GM10266 (cell line): ENCODE data around the gene AQP12B.
"Not testable (repeated sequence)": the region's sequence is repeated elsewhere in the genome, so short reads cannot be mapped to it uniquely, and the experiment has no call there.

Experiments used
- DNase-seq: peaks from one replicate; pipeline ENCODE4 v3.0.0; 2012; ENCODE audit errors: extremely low spot score
- CTCF ChIP-seq: IDR thresholded peaks from 2 replicates; pipeline ENCODE4 v1.5.1; 2012; ENCODE audit warnings: mild to moderate bottlenecking, low read depth; ENCODE audit not compliant: control insufficient read depth, insufficient read depth; ENCODE audit errors: missing control alignments

AQP12B gene

DNA sequence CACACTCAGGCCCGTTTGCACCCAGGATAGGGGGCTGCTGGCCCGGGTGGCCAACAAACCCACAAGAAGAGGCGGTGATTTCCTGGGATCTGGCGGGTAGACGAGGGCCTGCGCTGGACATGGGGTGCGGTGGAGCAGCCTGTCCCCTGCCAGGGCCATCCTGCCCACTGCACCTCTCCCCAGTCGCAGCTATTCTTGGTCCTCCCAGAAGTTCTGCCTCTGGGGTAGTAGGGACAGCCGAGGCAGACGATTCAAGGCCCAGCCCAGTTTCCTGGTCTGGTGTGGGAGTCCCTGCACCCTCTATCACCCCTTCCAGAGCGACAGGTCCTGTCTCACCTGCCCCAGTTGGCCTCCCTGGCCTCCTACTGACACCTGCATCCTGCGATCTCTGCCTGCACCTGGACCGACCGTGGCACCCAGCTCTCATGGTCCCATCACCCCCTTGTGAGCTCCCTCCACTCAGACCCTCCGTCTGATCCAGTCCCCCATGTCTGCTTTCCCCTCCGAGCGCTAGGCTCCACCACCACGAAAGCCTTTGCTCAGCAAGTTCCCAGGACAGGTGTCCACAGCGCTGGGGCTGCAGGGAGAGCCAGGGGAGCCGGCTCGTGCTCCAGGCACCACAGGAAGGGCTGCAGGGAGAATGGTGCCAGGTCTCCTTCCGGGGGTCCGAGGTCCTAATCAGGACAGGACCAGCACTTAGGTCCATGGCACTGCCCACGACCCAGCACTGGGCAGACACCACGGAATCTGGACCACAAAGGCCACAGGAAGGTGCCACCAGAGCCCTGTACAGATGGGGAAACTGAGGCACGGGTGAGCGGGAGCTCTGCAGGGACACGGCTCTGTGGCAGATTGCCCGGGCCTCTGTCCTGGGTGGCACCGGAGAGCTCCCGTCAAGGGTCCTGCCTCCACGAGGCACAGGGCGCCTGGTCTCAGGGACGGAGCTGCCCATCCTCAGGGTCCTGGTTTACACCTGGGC, 10.2 kb upstream of the AQP12B start:
- not testable (repeated sequence) for DNase-seq

DNA sequence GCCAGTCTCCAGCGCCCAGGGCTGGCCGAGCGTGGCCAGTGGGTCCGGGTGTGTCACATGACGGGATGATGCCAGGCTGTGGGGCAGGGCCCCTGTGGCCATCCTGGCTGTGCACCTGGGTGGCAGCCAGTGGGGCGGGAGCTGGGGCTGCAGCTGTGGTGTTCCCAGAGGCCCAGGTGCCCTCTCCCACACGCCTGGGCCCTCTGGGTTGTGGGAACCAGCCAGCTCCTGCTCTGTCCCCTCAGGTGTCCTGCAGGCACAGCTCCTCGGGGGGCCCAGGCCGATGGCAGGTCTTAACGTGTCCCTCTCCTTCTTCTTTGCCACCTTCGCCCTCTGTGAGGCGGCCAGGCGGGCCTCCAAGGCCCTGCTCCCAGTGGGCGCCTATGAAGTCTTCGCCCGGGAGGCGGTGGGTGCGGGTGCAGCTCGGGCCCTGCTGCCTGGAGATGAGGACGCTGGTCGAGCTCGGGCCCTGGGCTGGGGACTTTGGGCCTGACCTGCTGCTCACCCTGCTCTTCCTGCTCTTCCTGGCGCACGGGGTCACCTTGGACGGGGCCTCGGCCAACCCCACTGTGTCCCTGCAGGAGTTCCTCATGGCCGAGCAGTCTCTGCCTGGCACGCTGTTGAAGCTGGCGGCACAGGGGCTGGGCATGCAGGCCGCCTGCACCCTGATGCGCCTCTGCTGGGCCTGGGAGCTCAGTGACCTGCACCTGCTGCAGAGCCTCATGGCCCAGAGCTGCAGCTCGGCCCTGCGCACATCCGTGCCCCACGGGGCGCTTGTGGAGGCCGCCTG, 9.1 kb upstream of the AQP12B start, which contains the start of gene AQP12A:
TSS of gene AQP12A (plus strand) at position 236 of the 790 bp plus-strand sequence. CDS start at position 284, 48 bp downstream.
- not testable (repeated sequence) for DNase-seq

- not testable (repeated sequence) for DNase-seq
Measured at GRCh38 chr2:240691075-240691427, 8.4 kb upstream of the AQP12B start.

DNA sequence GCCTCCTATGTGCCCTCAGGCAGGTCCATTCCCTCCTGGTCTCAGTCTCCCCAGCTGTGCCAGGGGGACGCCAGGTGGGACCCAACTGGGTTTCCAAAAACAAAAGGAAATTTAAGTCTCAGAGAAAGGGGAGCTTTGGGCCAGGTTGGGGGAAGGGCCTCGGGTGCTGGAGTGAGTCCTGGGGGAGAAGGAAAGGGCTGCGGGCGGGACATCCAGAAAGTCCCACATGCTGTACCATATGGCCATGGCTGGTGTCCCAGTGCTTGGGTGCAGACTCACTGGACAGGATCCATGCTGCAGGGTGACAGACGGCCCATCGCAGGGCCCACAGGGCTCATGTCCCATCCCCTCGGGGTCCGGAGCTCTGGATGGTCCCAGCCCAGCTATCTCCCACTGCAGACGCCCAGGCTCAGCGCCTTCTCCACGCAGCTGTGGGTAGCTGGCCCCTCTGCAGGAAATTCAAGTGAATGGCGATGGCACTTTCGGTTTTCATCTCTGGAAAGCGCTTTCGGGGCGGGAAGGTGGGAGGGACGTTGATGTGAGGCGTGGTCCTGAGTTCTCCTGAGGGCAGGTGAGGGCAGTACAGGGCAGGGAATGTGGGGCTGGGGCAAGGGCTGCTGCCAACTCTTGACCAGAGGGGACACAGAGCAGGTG, 7.9 kb upstream of the AQP12B start:
- not testable (repeated sequence) for DNase-seq

DNA sequence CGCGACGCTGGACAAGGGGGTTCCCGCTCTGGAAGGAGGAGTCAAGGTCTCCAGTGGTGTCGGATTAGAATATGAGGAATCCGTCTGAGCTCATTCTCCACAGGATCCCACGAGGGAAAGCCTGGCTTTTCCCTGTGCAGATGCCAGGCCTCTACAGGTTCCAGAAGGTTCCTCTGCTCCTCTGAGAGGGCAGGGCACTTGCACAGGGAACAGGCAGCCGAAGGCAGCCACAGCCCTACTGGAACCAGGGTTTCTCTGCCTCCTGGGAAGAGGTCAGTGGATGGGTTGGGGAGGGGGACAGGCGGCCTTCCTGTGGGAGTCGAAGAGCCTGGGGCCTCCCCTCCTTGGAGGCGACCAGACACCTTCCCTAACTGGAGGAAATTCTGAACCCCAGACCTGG, 7.3 kb upstream of the AQP12B start:
- no peak for TF ChIP-seq CTCF
- DNase-seq: no peak

DNA sequence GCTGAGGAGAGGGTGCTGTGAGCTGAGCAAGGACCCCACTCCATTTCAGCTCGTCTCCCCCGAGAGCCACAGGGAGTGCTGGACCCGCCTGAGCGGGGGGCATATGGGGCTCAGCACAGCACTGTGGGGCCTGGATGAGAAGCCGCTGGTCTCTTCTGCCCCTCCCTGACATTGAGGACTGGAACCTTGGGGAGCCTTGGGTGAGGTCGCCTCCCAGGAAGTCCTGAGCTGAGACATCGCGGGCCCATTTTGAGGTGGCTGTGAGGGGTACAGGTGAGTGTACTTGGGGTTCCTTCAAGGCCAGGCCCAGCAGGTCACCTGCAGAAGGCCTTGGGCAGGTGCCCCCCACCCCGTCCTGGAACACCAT, 5.9 kb upstream of the AQP12B start:
- no peak for DNase-seq
- TF ChIP-seq CTCF: no peak

GRCh38 chr2:240687741-240688552, 5.3 kb upstream of the AQP12B start:
- TF ChIP-seq CTCF: no peak
- peak; percentile 23 for DNase-seq

GRCh38 chr2:240687045-240687740, 4.5 kb upstream of the AQP12B start:
- TF ChIP-seq CTCF: no peak
- DNase-seq: peak; percentile 21
